GM10266 (cell line): Measurements from ENCODE around the gene KNSTRN.

Source experiments
- DNase-seq: peaks from one replicate; pipeline ENCODE4 v3.0.0; 2012; ENCODE audit errors: extremely low spot score
- CTCF ChIP-seq: IDR thresholded peaks from 2 replicates; pipeline ENCODE4 v1.5.1; 2012; ENCODE audit warnings: mild to moderate bottlenecking, low read depth; ENCODE audit not compliant: control insufficient read depth, insufficient read depth; ENCODE audit errors: missing control alignments

KNSTRN gene

GRCh38 chr15:40361640-40362039 lies 20.9 kb upstream of the KNSTRN start:
- TF ChIP-seq CTCF, result no peak

GRCh38 chr15:40363611-40364010 lies 18.9 kb upstream of the KNSTRN start:
- TF ChIP-seq CTCF, result no peak
- no peak for DNase-seq

More at GRCh38 chr15:40361640-40362039, 20.9 kb upstream of the KNSTRN start:
- no peak for DNase-seq

- no peak for DNase-seq
- no peak for TF ChIP-seq CTCF
Observed at GRCh38 chr15:40364251-40364650, 18.3 kb upstream of the KNSTRN start.

GRCh38 chr15:40365016-40365415 lies 17.5 kb upstream of the KNSTRN start:
- DNase-seq, result no peak
- no peak for TF ChIP-seq CTCF

- no peak for TF ChIP-seq CTCF
- DNase-seq, result no peak
Observed at GRCh38 chr15:40365624-40366456, 16.7 kb upstream of the KNSTRN start.

GRCh38 chr15:40366457-40367370 lies 15.8 kb upstream of the KNSTRN start:
- TF ChIP-seq CTCF, result no peak
- DNase-seq, result no peak

- TF ChIP-seq CTCF, result no peak
- no peak for DNase-seq
Observed at GRCh38 chr15:40367371-40367685, 15.2 kb upstream of the KNSTRN start.
